Heart left ventricle (tissue), 16 donors: ENCODE data around the gene CRYAB. TPM values are rescaled to one million over a fixed set of nuclear protein-coding genes. Genes with fewer than 3 reads are reported as not detected.

Source experiments
- ATAC-seq, 4 donors: fragments of 200-7000 bp; cut with Tn5 transposase; one replicate each; pipeline ENCODE4 v1.9.1; 2020 to 2022; ENCODE audit warnings: moderate library complexity in 4 of 4, mild to moderate bottlenecking in 3 of 4, moderate number of reproducible peaks in 1 of 4
- DNase-seq, 5 donors: peaks; one replicate each; pipeline ENCODE4 v3.0.0-alpha.2; 2020
- H3K27ac ChIP-seq, 12 donors: fragments of 200-600 bp; sonication (generic) in 4 of 12; one replicate each; pipeline versions ENCODE4 v1.5.0 to v1.8.0; 2016 to 2022; ENCODE audit warnings: mild to moderate bottlenecking in 2 of 12
- H3K27me3 ChIP-seq, 9 donors: fragments of 200-600 bp; sonication (generic) in 2 of 9; one replicate each; pipeline versions ENCODE4 v1.5.1 to v1.8.0; 2016 to 2022; ENCODE audit warnings: mild to moderate bottlenecking in 3 of 9
- H3K36me3 ChIP-seq, 9 donors: fragments of 200-600 bp; sonication (generic) in 2 of 9; one replicate each; pipeline versions ENCODE4 v1.5.0 to v1.8.0; 2018 to 2022; ENCODE audit warnings: mild to moderate bottlenecking in 2 of 9
- H3K4me1 ChIP-seq, 12 donors: fragments of 200-600 bp; sonication (generic) in 4 of 12; one replicate each; pipeline versions ENCODE4 v1.5.0 to v1.8.0; 2016 to 2022; ENCODE audit warnings: mild to moderate bottlenecking in 3 of 12
- H3K4me3 ChIP-seq, 12 donors: fragments of 200-600 bp; sonication (generic) in 4 of 12; one replicate each; pipeline versions ENCODE4 v1.5.0 to v1.8.0; 2017 to 2022; ENCODE audit warnings: mild to moderate bottlenecking in 9 of 12, moderate library complexity in 4 of 12
- H3K9me3 ChIP-seq, 12 donors: fragments of 200-600 bp; sonication (generic) in 4 of 12; one replicate each; pipeline versions ENCODE4 v1.5.0 to v1.8.0; 2016 to 2022; ENCODE audit warnings: mild to moderate bottlenecking in 1 of 12
- POLR2A ChIP-seq, 2 donors: fragments of 450-650 bp; IDR thresholded peaks; one replicate each; pipeline ENCODE4 v1.6.1; 2017; ENCODE audit warnings: antibody characterized with exemption in 2 of 2, mild to moderate bottlenecking in 2 of 2, moderate library complexity in 2 of 2
- WGBS, 4 donors: extraction: QIAGEN DNeasy Blood & Tissue Kit in 2 of 4; methylation state at CpG; one replicate each; pipeline versions ENCODE4 v1.1.5 to v1.1.7; 2013 to 2018; 5-methylcytosine and 5-hydroxymethylcytosine counted together
- intact Hi-C, 10 donors: fragments of 100-400 bp; cut with DNase I; formaldehyde crosslinking; loops; one replicate each; pipeline versions ENCODE4 v1.11.1 to v1.14.2; 2022
- polyA plus RNA-seq, 2 donors: library from polyadenylated mRNA; stranded (reverse); fragments of 200-250 nt; gene quantifications; one replicate each; pipeline ENCODE4 v1.2.3, GENCODE V29; 2013
- total RNA-seq, 9 donors: library from RNA; depleted of rRNA in 2 of 9; stranded (reverse); fragments of >200 nt in 2 of 9; fragmentation: NEBNext Ultra II Directional in 3 of 9; extraction: Animal tissue kit (Norgen Biotek cat#: 25700) in 3 of 9; gene quantifications; one replicate each; pipeline versions ENCODE4 v1.1.0 to v1.2.4, GENCODE V29; 2016 to 2023
- TF ChIP-seq, protein P1 (sequence below), 12 donors: fragments of 200-600 bp; sonication (generic) in 4 of 12; IDR thresholded peaks; one replicate each; pipeline versions ENCODE4 v1.5.0 to v1.8.0; 2018 to 2022; ENCODE audit warnings: antibody characterized with exemption in 12 of 12, mild to moderate bottlenecking in 5 of 12
- donor health status: ischemic (EF 13 %, LVEDD 7.1; RV severe dilation, severe dysfunction).
- donor health status: healthy with polysubstance abuse.
- donor health status: DM: no; HTN: yes; CAD: no.
- donor health status: DM: no; HTN: no; CAD: no.
- donor health status: ischemic (EF 25% LVEDD 6.9; RV normal size, moderate dysfunction).
- donor health status: ischemic (EF 25% LVEDD 5.7; RV mildly dilated, moderate dysfunction).
- donor health status: healthy.
- donor health status: DM: yes; HTN: yes; CAD: no.
- donor health status: ischemic (EF 35%, LVEDD 5.7; RV mildly dilated, moderate dysfunction).
- donor health status: nonischemic (EF 11% LVEDD 7.7; RV severe dilation, severe dysfunction).
- donor health status: DM: yes; HTN: yes; CAD: no.
- donor health status: PGD.
- donor health status: ischemic (EF 29% LVEDD 5.4; RV normal size, mild dysfunction).
- donor health status: nonischemic (EF 23%, LVEDD 6.1; RV moderate dilation, normal function).

Gene CRYAB
- total and polyA plus RNA-seq, 11 donors, result 4,504 to 20,720 (median 8,477) TPM

- DNase-seq (no peak), ATAC-seq (no peak)
- Histone ChIP-seq H3K9me3 (no peaks in the 10 kb centered on the region), H3K4me1 (peaks cover 0 to 24% (median 12%) of the 10 kb centered on the region in 12 donors), H3K27ac (no peak overlapping the region), H3K27me3 (no peaks in the 10 kb centered on the region), H3K4me3 (no peak overlapping the region), H3K36me3 (peaks cover 0 to 17% (median 3%) of the 10 kb centered on the region in 9 donors)
- intact Hi-C loops, result loop anchor here in 1 of 10 donors (5.0 kb wide), 1 partner anchor 45 kb away; no protein-coding TSS in a partner anchor
- TF ChIP-seq, protein P1, sequence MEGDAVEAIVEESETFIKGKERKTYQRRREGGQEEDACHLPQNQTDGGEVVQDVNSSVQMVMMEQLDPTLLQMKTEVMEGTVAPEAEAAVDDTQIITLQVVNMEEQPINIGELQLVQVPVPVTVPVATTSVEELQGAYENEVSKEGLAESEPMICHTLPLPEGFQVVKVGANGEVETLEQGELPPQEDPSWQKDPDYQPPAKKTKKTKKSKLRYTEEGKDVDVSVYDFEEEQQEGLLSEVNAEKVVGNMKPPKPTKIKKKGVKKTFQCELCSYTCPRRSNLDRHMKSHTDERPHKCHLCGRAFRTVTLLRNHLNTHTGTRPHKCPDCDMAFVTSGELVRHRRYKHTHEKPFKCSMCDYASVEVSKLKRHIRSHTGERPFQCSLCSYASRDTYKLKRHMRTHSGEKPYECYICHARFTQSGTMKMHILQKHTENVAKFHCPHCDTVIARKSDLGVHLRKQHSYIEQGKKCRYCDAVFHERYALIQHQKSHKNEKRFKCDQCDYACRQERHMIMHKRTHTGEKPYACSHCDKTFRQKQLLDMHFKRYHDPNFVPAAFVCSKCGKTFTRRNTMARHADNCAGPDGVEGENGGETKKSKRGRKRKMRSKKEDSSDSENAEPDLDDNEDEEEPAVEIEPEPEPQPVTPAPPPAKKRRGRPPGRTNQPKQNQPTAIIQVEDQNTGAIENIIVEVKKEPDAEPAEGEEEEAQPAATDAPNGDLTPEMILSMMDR (IDR thresholded peaks at IDR 0.05), result no peak
- TF ChIP-seq POLR2A (IDR thresholded peaks at IDR 0.05), result no peak
- 66 to 83% (median 75%) methylated on average over 5 of the region's 5 CpGs for WGBS, 4 donors
Measured at GRCh38 chr11:111882202-111882601, 29.4 kb downstream of the CRYAB start.

GRCh38 chr11:111879637-111879960 is 32.0 kb downstream of the CRYAB start:
- WGBS, 4 donors, result 36 to 42% (median 38%) methylated on average over 6 of the region's 6 CpGs
- Histone ChIP-seq H3K27me3 (no peaks in the 10 kb centered on the region), H3K4me3 (peak overlapping the region; percentile 41 to 84 (median 72)), H3K4me1 (peaks cover 0 to 24% (median 12%) of the 10 kb centered on the region in 12 donors), H3K27ac (peak overlapping the region; percentile 90 to 98 (median 93)), H3K36me3 (peaks cover 0 to 37% (median 14%) of the 10 kb centered on the region in 9 donors), H3K9me3 (no peaks in the 10 kb centered on the region)
- TF ChIP-seq, protein P1 (IDR thresholded peaks at IDR 0.05), result no peak
- TF ChIP-seq POLR2A (IDR thresholded peaks at IDR 0.05), result no peak
- ATAC-seq (peak; percentile 3 to 7 (median 4)), DNase-seq (no peak)
- intact Hi-C loops, result loop anchor here in 9 of 10 donors (1.0 to 10.0 kb wide), 17 partner anchors 33 to 208 kb away; partner anchors contain the start of genes SDHD (in 6 of the 9), TIMM8B (in 6 of the 9), HSPB2 (in 3 of the 9) and CRYAB (in 1 of the 9)

- Histone ChIP-seq H3K27me3 (no peaks in the 10 kb centered on the region), H3K27ac (peak within 1 kb of the TSS; percentile 90 to 98 (median 93)), H3K9me3 (no peaks in the 10 kb centered on the region), H3K36me3 (peaks cover 0 to 37% (median 14%) of the 10 kb centered on the region in 9 donors), H3K4me1 (peaks cover 0 to 24% (median 12%) of the 10 kb centered on the region in 12 donors), H3K4me3 (peak within 1 kb of the TSS; percentile 41 to 84 (median 72))
- WGBS, 4 donors, result 0 to 1% (median 0%) methylated on average over 31 to 55 of the region's 55 CpGs
- TF ChIP-seq POLR2A (IDR thresholded peaks at IDR 0.05), result peak in 1 of 2 donors; percentile 65
- TF ChIP-seq, protein P1 (IDR thresholded peaks at IDR 0.05), result peak; percentile 91 to 99 (median 96)
- intact Hi-C loops, result loop anchor here in 9 of 10 donors (1.0 to 10.0 kb wide), 17 partner anchors 33 to 208 kb away; partner anchors contain the start of genes SDHD (in 6 of the 9), TIMM8B (in 6 of the 9), HSPB2 (in 3 of the 9) and CRYAB (in 1 of the 9)
- ATAC-seq, result peak; percentile 93 to 96 (median 95)
- DNase-seq, result peak; percentile 97 to 98 (median 98)
Measured at GRCh38 chr11:111878849-111879636, 32.5 kb downstream of the CRYAB start, which contains the start of the genes CFAP68 and FDXACB1. CFAP68 (plus strand) TSS chr11:111879541; CDS start chr11:111879561, 20 bp downstream. FDXACB1 (minus strand) TSS chr11:111879165; CDS start chr11:111879132, 33 bp downstream.
